HG02885 (cell line): ENCODE data around the gene CCDC186.
A peak's percentile ranks its signal among the peaks of the same experiment; 100 is the strongest.

Experiments
- ATAC-seq: cut with Tn5 transposase; IDR thresholded peaks from one replicate; pipeline ENCODE4 v1.9.1; 2021; ENCODE audit warnings: mild to moderate bottlenecking; ENCODE audit not compliant: unreplicated experiment, poor library complexity

The CCDC186 gene

DNA sequence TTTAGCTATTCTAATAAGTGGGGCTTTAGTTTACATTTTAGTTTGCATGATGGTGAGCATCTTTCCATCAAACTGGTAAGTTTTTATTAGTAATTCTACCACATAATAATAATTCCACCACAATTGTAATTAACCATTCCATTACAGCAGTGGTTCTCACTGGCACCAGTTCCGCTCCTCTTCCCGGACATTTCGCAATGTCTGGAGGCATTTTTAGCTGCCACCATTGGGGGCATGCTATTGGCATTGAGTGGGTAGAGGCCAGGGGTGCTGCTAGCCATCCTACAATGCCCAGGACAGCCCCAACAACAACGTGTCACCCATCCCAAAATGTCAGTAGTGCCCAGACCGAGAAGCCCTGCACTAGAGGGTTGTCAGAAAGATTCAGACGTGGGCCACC, 98.9 kb downstream of the CCDC186 start:
- no peak for ATAC-seq

DNA sequence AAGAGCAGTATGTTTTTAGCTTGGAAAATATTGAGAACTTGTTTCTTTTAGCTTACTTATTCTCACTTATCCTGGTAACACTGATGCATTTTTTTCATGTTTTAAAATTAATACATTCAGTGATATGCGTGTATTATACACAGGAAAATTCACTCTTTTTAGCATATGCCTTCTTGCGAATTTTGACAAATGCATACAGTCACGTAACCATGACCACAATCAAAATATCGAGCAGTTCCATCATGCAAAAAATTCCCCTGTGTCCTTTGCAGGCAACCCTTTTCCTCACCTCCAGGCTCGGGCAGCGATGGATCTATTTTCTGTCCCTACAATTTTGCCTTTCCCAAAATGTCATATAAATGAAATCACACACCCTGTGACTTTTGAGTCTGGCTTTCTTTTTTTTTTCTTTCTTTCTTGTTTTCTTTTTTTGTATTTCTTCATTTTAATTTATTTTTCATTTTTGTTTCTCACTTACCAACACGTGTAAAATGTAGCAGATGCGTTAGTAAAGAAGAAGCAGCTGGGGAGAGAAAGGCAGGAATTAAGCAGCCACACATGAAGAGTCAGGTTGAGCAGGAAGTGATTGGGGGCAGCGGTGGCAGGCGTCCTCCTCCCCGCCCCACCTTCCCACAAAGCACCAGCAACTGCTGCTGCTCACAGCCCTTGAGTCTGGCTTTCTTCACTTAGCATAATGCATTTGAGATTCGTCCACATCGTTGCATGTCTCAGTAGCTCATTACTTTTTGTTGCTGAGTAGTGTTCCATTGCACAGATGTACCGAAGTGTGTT, 100.4 kb downstream of the CCDC186 start:
- ATAC-seq, result peak; percentile 61

DNA sequence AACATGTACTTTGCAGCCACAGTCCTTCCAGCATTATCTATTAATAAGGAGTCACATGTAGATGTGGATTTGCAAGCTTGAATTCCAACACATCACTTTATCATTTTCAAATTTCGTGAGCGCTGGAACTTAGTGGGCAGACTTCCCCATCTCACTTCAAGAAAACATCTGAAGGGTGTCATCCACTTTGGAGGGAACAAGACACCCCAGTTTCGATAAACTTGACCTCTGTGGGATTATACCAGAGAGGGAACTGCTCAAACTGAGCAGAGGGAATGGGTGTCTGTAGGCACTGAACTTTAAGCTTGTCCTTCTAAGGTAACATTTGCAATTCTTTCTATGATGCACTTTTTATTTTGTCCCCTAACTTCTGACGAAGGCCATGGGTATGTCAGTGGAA, 102.8 kb downstream of the CCDC186 start:
- no peak for ATAC-seq
